Fibroblast of lung (primary cell): ENCODE results near the gene AKAP13. TPM values are rescaled to one million over a fixed set of nuclear protein-coding genes. Genes with fewer than 3 reads are reported as not detected.
A peak's percentile ranks its signal among the peaks of the same experiment; 100 is the strongest.

Source experiments
- DNase-seq, 2 donors: peaks; one replicate each; pipeline versions ENCODE4 v3.0.0 to v3.0.0-alpha.2; 2010; ENCODE audit warnings: low read depth in 2 of 2
- H2AFZ ChIP-seq: 2 replicates; pipeline ENCODE4 v1.5.1; 2012; ENCODE audit warnings: low read length, control low read depth, inconsistent platforms
- H3K27ac ChIP-seq: 2 replicates; pipeline ENCODE4 v1.5.1; 2011; ENCODE audit warnings: low read length, control low read depth; ENCODE audit not compliant: insufficient read depth
- H3K27me3 ChIP-seq: 2 replicates; pipeline ENCODE4 v1.5.1; 2011; ENCODE audit warnings: mild to moderate bottlenecking, low read length; ENCODE audit not compliant: control insufficient read depth, insufficient read depth
- H3K36me3 ChIP-seq: 2 replicates; pipeline ENCODE4 v1.5.1; 2011; ENCODE audit warnings: low read length; ENCODE audit not compliant: control insufficient read depth, insufficient read depth
- H3K4me1 ChIP-seq: 2 replicates; pipeline ENCODE4 v1.5.1; 2011; ENCODE audit warnings: low read length; ENCODE audit not compliant: control insufficient read depth, insufficient read depth; ENCODE audit errors: extremely low read depth
- H3K4me2 ChIP-seq: 2 replicates; pipeline ENCODE4 v1.5.1; 2011; ENCODE audit warnings: low read length, control low read depth; ENCODE audit not compliant: insufficient read depth; ENCODE audit errors: extremely low read depth
- H3K4me3 ChIP-seq, 4 experiments: fragments of 200-600 bp in 1 of 4; sonication (generic) in 1 of 4; replicated peaks in 1 of 4; 2 replicates each; pipeline ENCODE4 v1.5.1; 2011 to 2016; ENCODE audit warnings: low read length in 4 of 4, low read depth in 3 of 4, mild to moderate bottlenecking in 3 of 4, control low read depth in 2 of 4, inconsistent platforms in 1 of 4, mixed read lengths in 1 of 4; ENCODE audit not compliant: insufficient read depth in 1 of 4; ENCODE audit errors: control extremely low read depth in 1 of 4
- H3K79me2 ChIP-seq: 2 replicates; pipeline ENCODE4 v1.5.1; 2012; ENCODE audit warnings: mild to moderate bottlenecking, low read length, inconsistent platforms; ENCODE audit not compliant: control insufficient read depth, insufficient read depth
- H3K9ac ChIP-seq: 2 replicates; pipeline ENCODE4 v1.5.1; 2011; ENCODE audit warnings: mild to moderate bottlenecking, low read length, control low read depth; ENCODE audit not compliant: insufficient read depth
- H3K9me3 ChIP-seq: 2 replicates; pipeline ENCODE4 v1.5.1; 2012; ENCODE audit warnings: low read depth, low read length; ENCODE audit not compliant: control insufficient read depth, insufficient read depth
- H4K20me1 ChIP-seq: 2 replicates; pipeline ENCODE4 v1.5.1; 2011; ENCODE audit warnings: low read length; ENCODE audit not compliant: control insufficient read depth, insufficient read depth; ENCODE audit errors: extremely low read depth
- EZH2 ChIP-seq: IDR thresholded peaks from 2 replicates; pipeline ENCODE4 v1.5.1; 2012; ENCODE audit warnings: low read length, control low read depth, mild to moderate bottlenecking; ENCODE audit errors: missing control alignments
- polyA plus RNA-seq, 2 donors: library from polyadenylated mRNA; depleted of rRNA in 1 of 2; stranded (reverse) in 1 of 2; unstranded in 1 of 2; fragments of >200 nt; gene quantifications; 2 replicates each; pipeline ENCODE4 v1.2.1, GENCODE V29; 2011 to 2012; ENCODE audit warnings: missing spikeins in 1 of 2
- total RNA-seq: library from RNA; depleted of rRNA; stranded (reverse); fragments of >200 nt; gene quantifications from 2 replicates; pipeline ENCODE4 v1.2.1, GENCODE V29; 2014
- TF ChIP-seq, protein P1 (sequence below), 2 donors: IDR thresholded peaks in 1 of 2; conservative IDR thresholded peaks in 1 of 2; 1 replicate in 1 of 2; 2 replicates in 1 of 2; pipeline ENCODE4 v1.5.1; 2011 to 2012; ENCODE audit warnings: low read length in 2 of 2, control low read depth in 1 of 2, inconsistent platforms in 1 of 2, low read depth in 1 of 2, mild to moderate bottlenecking in 1 of 2

Gene AKAP13
- total and polyA plus RNA-seq, 2 donors (not counting 1 experiment from before 2014, with no cell fraction given) = 8.3 to 68.4 TPM

GRCh38 chr15:85333132-85333831 is 47.1 kb upstream of the AKAP13 start:
- Histone ChIP-seq H3K4me1 (peaks cover 16% of the 10 kb centered on the region), H3K36me3 (no peaks in the 10 kb centered on the region), H2AFZ (no peak overlapping the region), H3K27ac (peak overlapping the region; percentile 26), H4K20me1 (no peaks in the 10 kb centered on the region), H3K9ac (no peak overlapping the region), H3K4me2 (peak overlapping the region; percentile 17), H3K4me3 (no peak overlapping the region), H3K79me2 (no peaks in the 10 kb centered on the region), H3K9me3 (no peaks in the 10 kb centered on the region), H3K27me3 (no peaks in the 10 kb centered on the region)
- no peak for TF ChIP-seq EZH2
- TF ChIP-seq, protein P1, sequence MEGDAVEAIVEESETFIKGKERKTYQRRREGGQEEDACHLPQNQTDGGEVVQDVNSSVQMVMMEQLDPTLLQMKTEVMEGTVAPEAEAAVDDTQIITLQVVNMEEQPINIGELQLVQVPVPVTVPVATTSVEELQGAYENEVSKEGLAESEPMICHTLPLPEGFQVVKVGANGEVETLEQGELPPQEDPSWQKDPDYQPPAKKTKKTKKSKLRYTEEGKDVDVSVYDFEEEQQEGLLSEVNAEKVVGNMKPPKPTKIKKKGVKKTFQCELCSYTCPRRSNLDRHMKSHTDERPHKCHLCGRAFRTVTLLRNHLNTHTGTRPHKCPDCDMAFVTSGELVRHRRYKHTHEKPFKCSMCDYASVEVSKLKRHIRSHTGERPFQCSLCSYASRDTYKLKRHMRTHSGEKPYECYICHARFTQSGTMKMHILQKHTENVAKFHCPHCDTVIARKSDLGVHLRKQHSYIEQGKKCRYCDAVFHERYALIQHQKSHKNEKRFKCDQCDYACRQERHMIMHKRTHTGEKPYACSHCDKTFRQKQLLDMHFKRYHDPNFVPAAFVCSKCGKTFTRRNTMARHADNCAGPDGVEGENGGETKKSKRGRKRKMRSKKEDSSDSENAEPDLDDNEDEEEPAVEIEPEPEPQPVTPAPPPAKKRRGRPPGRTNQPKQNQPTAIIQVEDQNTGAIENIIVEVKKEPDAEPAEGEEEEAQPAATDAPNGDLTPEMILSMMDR (conservative IDR thresholded peaks at IDR 0.05 in 1 of 2, IDR thresholded peaks at IDR 0.05 in 1 of 2; ENCODE audit: low read depth in 1 of 2, low read length in 2 of 2) = no peak
- DNase-seq = peak; percentile 90 to 98

DNA sequence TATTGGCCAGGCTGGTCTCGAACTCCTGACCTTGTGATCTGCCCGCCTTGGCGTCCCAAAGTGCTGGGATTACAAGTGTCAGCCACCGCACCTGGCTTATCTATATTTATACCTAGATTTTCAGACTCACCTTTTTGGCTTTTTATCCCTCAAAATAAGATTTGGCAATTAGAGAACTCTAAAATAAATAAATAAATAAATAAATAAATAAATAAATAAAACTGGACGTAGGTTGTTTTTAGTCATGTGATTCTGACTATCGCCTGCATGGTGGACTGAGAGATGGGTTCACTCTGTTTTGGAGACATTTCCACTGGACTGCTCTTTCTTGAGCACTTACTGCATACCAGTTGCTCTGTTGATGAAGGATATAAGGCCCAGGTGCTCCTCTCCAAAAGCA is 46.2 kb upstream of the AKAP13 start:
- no peaks in the 10 kb centered on the region for H3K79me2 ChIP-seq
- H3K27ac ChIP-seq = no peak overlapping the region
- H3K9me3 ChIP-seq = no peaks in the 10 kb centered on the region
- H3K36me3 ChIP-seq = no peaks in the 10 kb centered on the region
- no peaks in the 10 kb centered on the region for H4K20me1 ChIP-seq
- H2AFZ ChIP-seq = no peak overlapping the region
- H3K4me3 ChIP-seq = no peak overlapping the region
- H3K4me1 ChIP-seq = peaks cover 16% of the 10 kb centered on the region
- H3K27me3 ChIP-seq = no peaks in the 10 kb centered on the region
- TF ChIP-seq, protein P1 (conservative IDR thresholded peaks at IDR 0.05 in 1 of 2, IDR thresholded peaks at IDR 0.05 in 1 of 2; ENCODE audit: low read depth in 1 of 2, low read length in 2 of 2) = no peak
- TF ChIP-seq EZH2 = no peak
- H3K9ac ChIP-seq = no peak overlapping the region
- H3K4me2 ChIP-seq = no peak overlapping the region
- no peak for DNase-seq

DNA sequence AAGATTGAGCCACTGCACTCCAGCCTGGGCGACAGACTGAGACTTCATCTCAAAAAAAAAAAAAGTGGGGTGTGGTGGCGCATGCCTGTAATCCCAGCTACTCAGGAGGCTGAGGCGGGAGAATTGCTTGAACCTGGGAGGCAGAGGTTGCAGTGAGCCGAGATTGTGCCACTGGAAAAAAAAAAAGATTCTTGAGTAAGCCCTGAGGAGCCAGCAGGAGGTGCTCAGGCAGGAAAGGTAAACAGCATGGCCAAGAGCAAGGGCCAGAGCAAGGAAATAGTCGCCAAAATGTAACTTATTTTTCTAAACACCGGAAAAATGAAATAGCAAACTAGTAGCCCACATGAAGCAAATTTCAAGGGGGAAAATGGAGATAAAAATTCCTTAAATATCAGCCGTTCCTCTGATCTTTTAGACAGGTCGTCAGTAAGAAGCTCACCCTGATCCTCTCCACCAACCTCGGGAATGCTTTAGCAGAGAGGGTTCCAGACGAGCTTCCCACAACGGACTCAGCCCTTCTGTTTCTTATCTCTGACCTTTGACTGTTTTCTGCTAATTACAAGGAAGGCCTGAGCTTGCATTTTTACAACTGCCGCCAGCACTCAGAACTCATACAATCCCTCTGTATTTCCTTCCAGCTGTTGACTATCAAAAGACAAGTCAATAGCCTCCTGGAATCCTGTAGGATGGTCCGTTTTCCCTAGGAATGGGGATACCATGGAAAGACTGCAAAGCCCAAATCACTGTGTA is 45.0 kb upstream of the AKAP13 start:
- H4K20me1 ChIP-seq = no peaks in the 10 kb centered on the region
- DNase-seq = peak in 1 of 2 donors; percentile 34
- no peak overlapping the region for H3K4me3 ChIP-seq
- no peaks in the 10 kb centered on the region for H3K79me2 ChIP-seq
- TF ChIP-seq EZH2 = no peak
- TF ChIP-seq, protein P1 (conservative IDR thresholded peaks at IDR 0.05 in 1 of 2, IDR thresholded peaks at IDR 0.05 in 1 of 2; ENCODE audit: low read depth in 1 of 2, low read length in 2 of 2) = no peak
- peaks cover 17% of the 10 kb centered on the region for H3K4me1 ChIP-seq
- no peak overlapping the region for H3K27ac ChIP-seq
- no peak overlapping the region for H3K4me2 ChIP-seq
- H3K9ac ChIP-seq = no peak overlapping the region
- no peak overlapping the region for H2AFZ ChIP-seq
- H3K36me3 ChIP-seq = no peaks in the 10 kb centered on the region
- no peaks in the 10 kb centered on the region for H3K27me3 ChIP-seq
- no peaks in the 10 kb centered on the region for H3K9me3 ChIP-seq
